GM18867 (cell line): ENCODE results near the gene NTNG2.
"Not testable (repeated sequence)": the region's sequence is repeated elsewhere in the genome, so short reads cannot be mapped to it uniquely, and the experiment has no call there.

Experiments used
- ATAC-seq: cut with Tn5 transposase; IDR thresholded peaks from one replicate; pipeline ENCODE4 v1.9.1; 2021; ENCODE audit warnings: mild to moderate bottlenecking, moderate library complexity; ENCODE audit not compliant: unreplicated experiment

Gene NTNG2, protein sequence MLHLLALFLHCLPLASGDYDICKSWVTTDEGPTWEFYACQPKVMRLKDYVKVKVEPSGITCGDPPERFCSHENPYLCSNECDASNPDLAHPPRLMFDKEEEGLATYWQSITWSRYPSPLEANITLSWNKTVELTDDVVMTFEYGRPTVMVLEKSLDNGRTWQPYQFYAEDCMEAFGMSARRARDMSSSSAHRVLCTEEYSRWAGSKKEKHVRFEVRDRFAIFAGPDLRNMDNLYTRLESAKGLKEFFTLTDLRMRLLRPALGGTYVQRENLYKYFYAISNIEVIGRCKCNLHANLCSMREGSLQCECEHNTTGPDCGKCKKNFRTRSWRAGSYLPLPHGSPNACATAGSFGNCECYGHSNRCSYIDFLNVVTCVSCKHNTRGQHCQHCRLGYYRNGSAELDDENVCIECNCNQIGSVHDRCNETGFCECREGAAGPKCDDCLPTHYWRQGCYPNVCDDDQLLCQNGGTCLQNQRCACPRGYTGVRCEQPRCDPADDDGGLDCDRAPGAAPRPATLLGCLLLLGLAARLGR

DNA sequence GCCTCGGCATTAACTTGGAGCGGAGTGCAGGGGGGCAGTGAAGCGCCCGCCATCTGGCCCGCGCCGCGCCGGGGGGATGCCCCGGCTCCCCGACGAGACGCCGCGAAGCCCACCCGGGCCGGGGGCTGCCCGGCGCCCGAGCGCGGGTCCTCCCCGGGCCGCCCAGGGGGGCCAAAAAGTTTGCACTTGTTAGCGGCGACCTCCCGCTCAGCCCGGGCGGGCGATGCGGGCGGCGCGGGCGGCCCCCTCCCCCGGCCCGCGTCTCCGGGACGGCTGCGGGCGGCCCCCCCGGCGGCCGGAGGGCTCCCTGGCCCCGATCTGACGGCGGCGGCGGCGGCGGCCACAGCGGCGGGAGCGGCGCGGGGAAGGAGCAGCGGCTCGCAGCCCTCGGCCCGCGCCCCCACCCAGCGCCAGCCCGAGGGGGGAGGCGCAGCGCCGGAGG lies at the start of gene NTNG2:
TSS of gene NTNG2 (plus strand) at position 316 of the 442 bp plus-strand sequence. CDS start 4,774 bp downstream, outside the sequence.
- ATAC-seq: no peak

DNA sequence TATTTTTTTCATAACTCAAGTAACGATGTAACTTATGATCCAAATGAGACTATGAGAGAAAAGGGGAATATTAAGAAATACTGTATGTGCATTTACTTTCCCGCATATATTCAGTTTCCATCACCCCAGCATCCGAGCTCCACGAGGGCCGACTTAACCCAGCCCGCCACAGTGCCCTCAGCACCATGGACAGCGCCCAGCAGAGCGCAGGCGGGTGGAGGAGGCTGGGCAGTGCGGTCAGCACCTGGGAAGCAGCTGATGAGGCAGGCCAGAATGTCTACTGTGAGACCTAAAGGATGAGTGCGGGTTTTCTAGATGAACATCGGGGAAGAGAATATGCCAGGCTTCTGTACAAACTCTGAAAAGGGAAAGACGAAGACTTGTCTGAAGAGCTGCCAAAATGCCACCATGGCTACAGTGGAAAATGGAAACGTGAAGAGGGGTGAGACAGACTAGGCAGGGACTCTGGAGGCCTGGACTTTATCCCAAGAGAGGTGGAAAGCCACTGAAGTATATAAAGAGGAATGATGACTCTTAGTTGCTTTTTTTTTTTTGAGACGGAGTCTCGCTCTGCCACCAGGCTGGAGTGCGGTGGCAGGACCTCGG lies 47.7 kb upstream of the NTNG2 start:
- no peak for ATAC-seq

DNA sequence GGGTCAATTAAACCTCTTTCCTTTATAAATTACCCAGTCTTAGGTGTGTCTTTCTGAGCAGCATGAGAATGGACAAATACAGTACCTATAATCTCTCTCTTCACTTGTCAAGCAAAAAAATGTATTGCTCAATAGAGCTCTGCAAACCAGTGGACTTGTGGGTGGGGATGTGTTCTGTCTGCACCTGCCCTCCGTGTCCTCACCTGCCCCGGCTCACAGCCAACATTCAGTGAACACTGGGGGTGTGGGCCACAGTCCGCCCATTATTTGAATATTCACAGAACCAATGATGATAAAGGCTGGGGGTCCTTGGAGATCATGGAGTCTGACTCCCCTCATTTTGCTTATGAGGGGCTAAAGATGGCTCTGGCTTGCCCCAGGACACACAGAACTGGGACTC lies 45.3 kb upstream of the NTNG2 start:
- ATAC-seq: no peak

DNA sequence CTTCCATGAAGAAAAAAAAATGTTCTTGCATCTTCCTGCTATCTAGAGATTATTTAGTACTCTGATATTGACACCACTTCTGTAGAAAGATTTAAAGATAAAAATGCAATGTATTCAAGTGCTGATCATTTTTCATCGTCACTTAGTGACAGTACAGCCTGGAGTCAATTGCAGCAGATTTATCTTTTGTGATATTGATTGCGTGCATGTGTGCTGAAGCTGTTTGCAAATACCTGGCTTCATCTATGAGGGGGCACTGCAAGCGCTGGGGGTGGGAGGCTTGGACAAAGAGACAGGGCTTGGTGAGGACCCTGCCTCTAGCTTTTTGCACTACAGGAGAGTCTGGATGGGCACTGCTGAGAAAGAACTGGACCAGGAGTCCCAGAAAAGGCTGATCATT lies 44.2 kb upstream of the NTNG2 start:
- no peak for ATAC-seq

DNA sequence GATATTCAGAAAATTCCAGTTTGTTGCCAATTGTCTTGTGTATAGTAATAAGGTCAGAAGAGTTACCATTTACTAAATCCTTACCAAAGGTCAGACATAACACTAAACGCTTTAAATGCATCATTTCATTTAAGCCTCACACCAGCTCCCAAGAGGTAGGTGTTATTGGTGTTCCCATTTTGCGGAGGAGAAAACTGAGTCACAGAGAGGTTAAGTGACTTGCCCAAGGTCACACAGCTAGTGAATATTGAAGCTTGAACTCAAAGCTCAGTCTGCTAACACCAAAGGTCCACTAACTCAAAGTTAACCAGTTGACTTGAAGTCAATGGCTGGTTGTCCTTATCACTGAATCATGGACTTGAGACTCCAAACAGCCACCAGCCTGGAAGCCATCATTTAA lies 40.8 kb upstream of the NTNG2 start:
- ATAC-seq: no peak

DNA sequence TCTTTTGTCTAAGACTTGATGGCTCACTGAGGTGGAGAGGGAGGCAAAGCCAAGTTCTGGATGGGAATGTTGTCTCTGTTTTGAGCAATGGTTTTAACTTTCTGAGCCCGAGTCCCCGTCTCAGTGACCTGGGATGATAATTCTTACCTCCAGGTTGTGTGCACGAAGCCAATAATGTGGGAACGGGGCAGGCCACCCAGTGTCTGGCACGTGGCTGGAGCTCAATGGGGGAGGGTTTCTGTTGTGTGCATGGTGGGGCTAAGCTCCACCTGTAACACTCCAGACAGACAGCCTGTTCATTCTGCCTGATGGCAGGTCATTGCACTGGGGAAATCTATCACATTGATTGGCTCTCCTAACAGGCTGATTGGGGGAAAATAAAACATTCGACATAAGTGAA lies 37.1 kb upstream of the NTNG2 start:
- no peak for ATAC-seq

DNA sequence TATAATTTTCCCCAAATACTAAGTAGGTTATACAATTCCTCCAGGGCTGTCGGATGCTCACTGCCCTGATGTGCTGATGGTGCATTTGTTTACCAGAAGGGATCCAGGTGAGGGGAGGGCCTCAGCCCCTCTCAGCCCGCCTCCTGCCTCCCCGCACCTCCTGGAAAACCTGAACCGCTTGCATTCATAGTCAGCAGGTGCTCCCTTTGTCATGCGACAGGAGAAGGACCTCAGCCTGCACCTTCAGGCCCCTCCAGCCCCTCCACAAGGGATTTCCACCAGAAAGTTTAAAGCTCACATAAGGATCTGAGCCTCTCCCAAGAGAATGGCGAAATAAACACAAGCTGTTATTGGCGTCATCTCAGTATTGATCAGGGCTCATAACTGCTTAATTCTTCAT lies 36.5 kb upstream of the NTNG2 start:
- ATAC-seq: no peak

DNA sequence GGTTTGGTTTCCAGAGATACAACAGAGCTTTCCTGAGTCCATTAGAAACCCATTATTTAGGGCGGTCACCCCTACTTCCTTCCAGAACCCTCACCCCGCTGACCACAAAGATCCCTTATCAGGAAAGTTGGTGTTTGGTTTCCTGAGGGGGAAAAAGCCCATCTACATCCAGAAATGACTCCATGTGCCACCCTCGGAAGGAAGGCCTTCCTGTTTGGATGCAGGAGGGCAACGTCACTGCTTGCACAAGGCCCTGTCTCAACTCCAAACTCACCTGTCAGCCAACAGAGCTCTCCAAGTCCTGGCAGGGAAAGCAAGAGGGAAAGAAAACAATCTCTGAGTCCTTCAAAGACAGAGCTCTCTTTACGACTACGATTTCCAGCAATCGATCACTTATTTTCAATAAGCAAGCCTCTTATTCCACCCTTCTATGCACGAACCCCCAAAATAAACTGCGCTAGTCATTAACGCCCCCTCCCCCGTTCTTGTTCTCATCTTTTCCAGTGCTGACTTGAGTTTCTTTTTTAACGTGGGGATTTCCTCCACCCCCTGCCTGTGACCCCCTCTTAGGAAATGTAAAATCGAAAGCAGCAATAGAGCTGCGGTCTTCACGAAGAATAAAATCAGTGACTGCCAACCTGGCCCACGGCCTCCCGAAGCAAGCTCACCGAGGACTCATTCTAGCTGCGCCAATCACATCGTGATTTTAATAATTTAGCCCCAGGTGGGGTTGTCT lies 35.7 kb upstream of the NTNG2 start:
- no peak for ATAC-seq

DNA sequence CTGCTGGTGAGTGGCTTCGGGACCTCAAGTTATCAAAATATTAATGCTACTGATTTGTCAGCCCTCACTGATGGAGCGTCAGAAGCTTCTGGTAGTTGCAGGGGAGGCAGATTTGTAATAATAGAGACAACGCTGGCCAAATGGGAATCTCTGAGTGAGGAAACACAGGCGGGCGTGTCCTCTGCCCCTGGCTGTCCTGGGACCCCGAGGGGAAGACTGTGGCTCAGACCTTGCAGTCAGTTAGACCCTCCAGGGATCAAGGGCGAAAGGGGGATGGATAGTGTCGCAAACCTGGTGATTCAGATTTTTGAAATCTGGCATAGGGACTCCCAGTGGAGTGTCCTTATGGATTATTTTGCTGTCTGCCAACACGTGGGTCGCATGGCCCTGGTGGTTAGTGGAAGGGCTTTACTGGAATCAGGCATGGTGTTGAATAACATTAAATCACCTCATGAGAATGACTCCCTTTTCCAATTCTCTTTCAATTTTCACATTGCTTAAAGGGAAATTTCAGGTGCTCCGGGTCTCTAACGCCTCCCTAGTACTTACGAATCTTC lies 35.1 kb upstream of the NTNG2 start:
- ATAC-seq: no peak

DNA sequence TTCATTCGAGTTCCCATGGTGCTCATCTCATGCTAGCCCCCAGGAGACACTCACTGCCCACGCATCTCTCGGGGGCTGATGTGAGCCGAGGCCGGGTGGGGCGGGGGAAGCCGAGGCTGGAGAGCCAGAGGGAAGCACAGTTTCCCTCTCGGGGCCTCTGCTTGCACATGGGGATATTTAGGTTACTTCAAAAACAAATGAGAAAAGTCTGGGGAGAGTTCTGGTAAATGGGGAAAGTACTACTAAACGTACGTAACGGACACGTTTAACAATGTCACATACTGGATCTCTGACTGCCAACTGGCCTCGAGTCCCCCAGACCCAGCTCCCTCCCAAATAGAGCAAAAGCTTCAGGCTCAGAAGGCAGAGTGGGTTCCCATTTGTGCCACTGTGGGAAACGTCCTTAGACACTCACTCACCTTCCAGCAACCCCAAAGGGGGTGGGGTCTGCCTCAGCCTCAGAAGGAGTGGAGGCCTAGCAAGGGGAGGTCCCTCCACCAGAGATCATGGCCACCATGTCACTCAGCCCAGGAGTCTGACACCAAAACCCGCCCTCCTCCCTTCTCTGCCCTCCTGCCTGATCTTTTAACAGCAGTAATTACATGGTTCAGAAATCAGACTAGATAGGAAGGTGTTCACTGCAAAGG lies 33.8 kb upstream of the NTNG2 start:
- no peak for ATAC-seq

DNA sequence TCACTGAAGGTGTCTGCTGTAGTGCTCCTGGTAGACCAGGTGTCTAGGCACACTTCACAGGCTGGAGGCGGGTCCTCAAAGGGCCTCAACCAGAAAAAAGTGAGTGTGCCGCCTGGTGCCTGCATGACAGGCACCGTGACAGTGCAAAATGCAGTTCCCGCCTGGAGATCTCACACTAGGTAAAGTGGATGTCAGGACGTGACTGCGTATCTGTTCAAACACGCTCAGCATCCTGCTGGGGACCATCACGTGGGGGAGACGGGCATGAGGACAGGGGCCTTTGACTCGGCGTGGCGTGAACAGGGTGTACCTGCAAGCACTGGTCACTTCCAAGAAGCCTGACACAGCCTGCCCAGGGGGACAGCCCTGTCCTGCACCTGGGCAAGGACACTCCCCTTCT lies 32.3 kb upstream of the NTNG2 start:
- ATAC-seq: no peak

DNA sequence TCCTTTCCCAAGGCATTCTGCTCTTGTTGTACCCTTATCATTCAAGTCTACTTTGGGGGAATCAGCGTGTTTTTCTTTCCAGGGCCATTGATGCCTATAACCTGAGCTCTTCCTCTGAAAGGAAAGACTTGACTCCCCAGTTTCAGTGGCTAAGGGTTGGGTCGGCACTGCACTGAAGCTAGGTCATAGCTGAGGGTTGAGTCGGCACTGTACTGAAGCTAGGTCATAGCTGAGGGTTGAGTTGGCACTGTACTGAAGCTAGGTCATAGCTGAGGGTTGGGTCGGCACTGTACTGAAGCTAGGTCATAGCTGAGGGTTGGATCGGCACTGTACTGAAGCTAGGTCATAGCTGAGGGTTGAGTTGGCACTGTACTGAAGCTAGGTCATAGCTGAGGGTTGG lies 27.8 kb upstream of the NTNG2 start:
- not testable (repeated sequence) for ATAC-seq

DNA sequence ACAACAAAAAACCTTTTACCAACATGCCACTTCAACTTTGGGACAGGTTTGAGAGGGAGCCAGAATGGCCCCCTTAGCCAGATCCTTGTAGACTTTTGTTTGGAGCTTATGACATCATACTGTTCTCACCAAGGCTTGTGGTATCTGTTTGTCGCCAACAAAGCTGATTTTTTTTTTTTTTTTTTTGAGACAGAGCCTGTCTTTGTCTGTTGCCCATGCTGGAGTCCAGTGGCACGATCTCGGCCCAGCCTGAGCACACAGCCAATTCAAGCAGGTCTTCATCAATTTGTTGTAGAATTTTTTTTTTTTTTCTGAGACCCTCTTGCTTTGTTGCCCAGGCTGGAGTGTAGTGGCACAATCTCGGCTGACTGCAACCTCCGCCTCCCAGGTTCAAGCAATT lies 26.4 kb upstream of the NTNG2 start:
- no peak for ATAC-seq

DNA sequence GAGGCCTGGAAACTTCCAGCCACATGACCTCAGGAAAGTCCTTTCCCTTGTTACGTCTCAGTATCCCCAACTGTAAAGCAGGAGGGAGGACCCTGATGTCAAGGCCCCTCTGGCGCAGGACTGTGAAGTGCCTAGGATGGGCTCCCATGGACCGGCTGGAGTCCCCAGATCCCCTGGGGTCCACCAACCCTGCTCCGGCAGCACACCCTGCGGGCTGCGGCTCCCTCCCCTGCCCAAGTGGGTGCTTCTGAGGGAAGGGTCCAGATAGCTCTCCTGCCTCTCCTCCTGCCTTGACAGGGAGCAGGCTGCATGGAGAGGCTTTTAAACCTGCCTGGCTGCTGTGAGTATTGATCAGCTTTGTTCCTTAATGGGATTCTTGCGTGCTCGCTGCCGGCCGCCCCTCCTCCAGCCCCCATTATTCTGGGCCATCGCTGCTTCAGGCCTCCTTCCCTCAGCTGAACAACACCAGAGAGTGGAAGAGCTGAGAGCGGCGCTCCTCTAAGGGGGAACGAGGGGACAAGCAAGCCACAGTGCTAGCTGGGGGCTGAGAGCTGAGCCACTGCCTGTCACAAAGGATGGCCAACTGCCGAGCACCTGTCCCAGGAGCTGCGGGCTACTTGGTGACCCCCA lies 25.6 kb upstream of the NTNG2 start:
- no peak for ATAC-seq

DNA sequence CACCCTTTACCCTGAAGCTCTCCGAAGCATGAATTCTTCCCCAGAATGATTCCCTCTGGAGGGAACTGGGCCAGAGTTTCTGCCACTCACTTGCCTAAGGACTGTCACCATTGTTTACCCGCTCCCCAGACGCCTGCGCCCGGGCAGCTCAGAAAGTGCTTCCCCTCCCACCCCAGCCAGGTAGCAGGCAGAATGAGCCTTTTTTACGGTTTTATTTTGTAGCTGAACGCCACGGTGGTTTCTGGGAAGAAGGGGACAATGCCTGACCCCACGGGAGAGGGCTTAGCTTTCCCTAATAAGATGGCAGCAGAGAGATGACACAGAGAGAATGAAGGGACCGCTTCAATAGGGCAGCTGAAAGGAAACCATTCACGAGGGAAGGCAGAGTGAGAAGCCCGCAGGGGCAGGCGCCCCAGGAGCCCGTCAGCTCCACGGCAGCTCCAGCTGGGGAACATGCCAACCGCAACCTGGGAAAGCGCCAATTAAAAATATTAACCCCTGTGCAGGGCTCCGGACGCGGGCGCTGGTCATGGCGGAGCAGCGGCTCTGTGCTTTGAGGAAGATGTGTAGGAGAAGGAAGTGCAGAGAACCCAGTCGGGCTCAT lies 20.4 kb upstream of the NTNG2 start:
- ATAC-seq: no peak

DNA sequence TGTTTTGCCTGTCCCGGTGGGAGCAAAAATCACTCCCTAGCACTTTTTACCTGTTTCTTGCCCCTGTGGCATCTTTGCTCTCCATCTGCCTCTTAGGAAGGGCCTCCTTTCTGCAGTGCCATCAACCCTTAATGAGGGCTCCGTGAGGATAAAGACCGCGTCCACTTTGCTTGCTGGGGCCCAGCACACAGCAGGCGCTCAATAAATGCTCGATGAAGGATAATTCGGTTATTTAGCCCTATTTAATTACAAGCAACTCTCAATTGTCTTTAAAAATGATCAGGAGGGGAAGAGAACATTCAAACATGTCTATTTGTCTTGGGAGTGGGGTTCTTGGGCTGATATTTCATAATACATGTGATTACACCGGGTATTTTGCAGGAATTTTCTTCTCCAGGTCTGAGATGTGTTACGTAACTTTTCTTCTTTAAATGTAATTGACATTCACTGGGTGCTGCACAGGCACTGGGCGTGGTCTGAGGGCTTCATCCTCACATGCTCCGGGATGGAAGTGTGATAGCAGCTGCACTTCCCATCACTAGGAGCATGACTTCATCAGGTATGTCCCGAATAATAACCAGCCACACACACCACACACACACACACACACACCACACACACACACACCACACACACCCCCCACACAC lies 19.8 kb upstream of the NTNG2 start:
- ATAC-seq: no peak

DNA sequence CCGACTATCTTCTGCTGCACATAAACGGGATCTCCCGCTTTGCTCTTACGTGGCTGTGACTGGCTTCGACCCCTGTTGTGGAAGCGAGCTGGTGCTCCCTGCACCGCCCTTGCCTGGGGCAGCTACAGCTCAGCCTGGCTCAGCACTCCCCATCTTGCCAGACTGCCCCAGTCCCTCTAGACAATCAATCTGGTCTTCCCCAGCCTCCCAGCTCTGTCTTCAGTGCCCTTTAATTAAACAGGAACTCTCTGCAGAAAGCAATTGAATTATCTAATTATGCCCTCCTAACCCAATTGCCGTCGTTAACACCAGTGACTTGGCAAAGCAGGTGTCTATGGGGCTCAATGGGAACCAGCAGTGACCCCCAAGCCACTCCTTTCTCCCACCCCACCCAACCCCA lies 18.9 kb upstream of the NTNG2 start:
- no peak for ATAC-seq

DNA sequence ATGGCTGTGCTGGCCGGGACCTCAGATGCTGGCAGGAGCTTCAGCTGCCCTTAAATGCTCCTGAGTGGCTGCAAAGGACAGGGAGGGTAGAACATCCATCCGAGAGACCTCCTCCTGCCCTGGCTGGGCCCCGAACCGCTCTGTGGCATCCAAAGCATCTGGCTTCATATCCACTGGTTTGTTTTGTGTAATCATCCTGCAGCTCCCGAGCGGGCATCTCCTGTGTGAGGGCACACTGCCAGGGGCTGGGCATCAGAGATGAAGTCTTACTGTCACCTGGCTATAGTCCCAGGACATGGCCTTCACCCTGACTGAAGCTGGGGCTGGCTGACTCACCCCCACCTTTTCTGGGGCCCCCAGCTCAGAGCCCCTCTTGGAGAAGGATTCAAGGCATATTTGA lies 18.5 kb upstream of the NTNG2 start:
- ATAC-seq: no peak

DNA sequence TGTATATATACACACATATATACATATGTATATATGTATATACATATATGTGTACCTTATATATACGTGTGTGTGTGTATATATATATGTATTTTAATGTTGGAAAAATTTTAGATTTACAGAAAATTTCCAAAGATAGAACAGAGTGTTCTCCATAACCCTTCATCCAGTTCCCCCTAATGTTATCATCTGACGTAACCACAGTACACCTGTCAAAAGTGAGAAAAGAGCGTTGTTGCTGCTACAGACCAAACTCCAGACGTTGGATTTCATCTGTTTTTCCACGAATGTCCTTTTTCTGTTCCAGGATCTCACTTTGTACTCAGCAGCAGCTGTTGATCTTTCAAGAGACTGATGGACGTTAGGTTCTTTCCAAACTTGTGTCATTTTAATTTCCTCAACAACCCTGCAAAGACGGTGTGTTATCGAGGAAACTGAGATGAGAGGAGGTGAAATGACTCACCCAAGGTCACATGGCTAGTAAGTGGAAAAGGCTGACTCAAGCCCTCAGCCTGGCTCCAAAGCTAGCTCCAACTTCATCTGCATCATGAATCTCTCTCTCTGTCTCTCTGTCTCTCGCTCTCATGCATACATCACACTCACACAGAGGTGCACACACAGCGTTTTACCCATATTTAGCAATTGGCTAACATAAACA lies 17.0 kb upstream of the NTNG2 start:
- ATAC-seq: no peak
